Astrocyte (in vitro differentiated cells and primary cell): ENCODE results near the gene CPN2. TPM values are rescaled to one million over a fixed set of nuclear protein-coding genes. Genes with fewer than 3 reads are reported as not detected.

ENCODE experiments used
- DNase-seq: peaks from one replicate; pipeline ENCODE4 v3.0.0-alpha.2; 2010; ENCODE audit warnings: low read depth
- FAIRE-seq: peaks from 2 replicates; lab custom pipeline; 2011; peaks lifted over from hg19 to GRCh38; lab: Jason Lieb, UNC
- H2AFZ ChIP-seq: 2 replicates; pipeline ENCODE4 v1.6.0; 2012; ENCODE audit warnings: low read depth, low read length, inconsistent platforms
- H3K27ac ChIP-seq: 2 replicates; pipeline ENCODE4 v1.5.1; 2011; ENCODE audit warnings: low read depth, low read length, inconsistent platforms
- H3K27me3 ChIP-seq: 2 replicates; pipeline ENCODE4 v1.6.0; 2011; ENCODE audit warnings: low read length, inconsistent platforms; ENCODE audit not compliant: insufficient read depth
- H3K36me3 ChIP-seq: 2 replicates; pipeline ENCODE4 v1.5.1; 2011; ENCODE audit warnings: low read length, inconsistent platforms; ENCODE audit not compliant: insufficient read depth
- H3K4me1 ChIP-seq: 2 replicates; pipeline ENCODE4 v1.5.1; 2011; ENCODE audit warnings: low read length, inconsistent platforms; ENCODE audit not compliant: insufficient read depth
- H3K4me2 ChIP-seq: 2 replicates; pipeline ENCODE4 v1.6.0; 2012; ENCODE audit warnings: low read length, inconsistent platforms
- H3K4me3 ChIP-seq: 2 replicates; pipeline ENCODE4 v1.5.1; 2011; ENCODE audit warnings: low read depth, mild to moderate bottlenecking, low read length, inconsistent platforms; ENCODE audit not compliant: insufficient read depth
- H3K79me2 ChIP-seq: 2 replicates; pipeline ENCODE4 v1.6.0; 2012; ENCODE audit warnings: mild to moderate bottlenecking, low read length, inconsistent platforms; ENCODE audit not compliant: insufficient read depth
- H3K9ac ChIP-seq: 2 replicates; pipeline ENCODE4 v1.6.0; 2012; ENCODE audit warnings: mild to moderate bottlenecking, low read length, inconsistent platforms
- H3K9me3 ChIP-seq: 2 replicates; pipeline ENCODE4 v1.5.1; 2012; ENCODE audit warnings: low read depth, mild to moderate bottlenecking, low read length, inconsistent platforms; ENCODE audit not compliant: insufficient read depth
- H4K20me1 ChIP-seq: 2 replicates; pipeline ENCODE4 v1.6.0; 2012; ENCODE audit warnings: low read length, inconsistent platforms; ENCODE audit not compliant: insufficient read depth
- H3K27ac Mint-ChIP-seq: one replicate; pipeline ENCODE4 v1.8.0; 2021; ENCODE audit warnings: mild to moderate bottlenecking, mixed read lengths; ENCODE audit not compliant: unreplicated experiment
- H3K27me3 Mint-ChIP-seq: one replicate; pipeline ENCODE4 v1.8.0; 2021; ENCODE audit warnings: low read depth, mixed read lengths; ENCODE audit not compliant: unreplicated experiment
- H3K36me3 Mint-ChIP-seq: one replicate; pipeline ENCODE4 v1.8.0; 2021; ENCODE audit warnings: low read depth, mixed read lengths; ENCODE audit not compliant: unreplicated experiment
- H3K4me1 Mint-ChIP-seq: one replicate; pipeline ENCODE4 v1.8.0; 2021; ENCODE audit warnings: low read depth, mixed read lengths; ENCODE audit not compliant: unreplicated experiment
- H3K4me3 Mint-ChIP-seq: one replicate; pipeline ENCODE4 v1.8.0; 2021; ENCODE audit warnings: mild to moderate bottlenecking, moderate library complexity, mixed read lengths; ENCODE audit not compliant: unreplicated experiment
- H3K9me3 Mint-ChIP-seq: one replicate; pipeline ENCODE4 v1.8.0; 2021; ENCODE audit warnings: mild to moderate bottlenecking, mixed read lengths; ENCODE audit not compliant: unreplicated experiment
- CTCF ChIP-seq: IDR thresholded peaks from 2 replicates; pipeline ENCODE4 v1.5.1; 2011; ENCODE audit warnings: low read depth, mild to moderate bottlenecking, inconsistent platforms, low read length, moderate library complexity; ENCODE audit not compliant: insufficient read depth
- EZH2 ChIP-seq: IDR thresholded peaks from 2 replicates; pipeline ENCODE4 v1.6.1; 2012; ENCODE audit warnings: mild to moderate bottlenecking, low read length, inconsistent platforms; ENCODE audit not compliant: insufficient read depth
- total RNA-seq: library from RNA; stranded (reverse); gene quantifications from 2 replicates; pipeline ENCODE4 v1.2.1, GENCODE V29; 2021

CPN2 gene
- total RNA-seq, 1 donor from 2014 or later: not detected

GRCh38 chr3:194380326-194380725 is 29.2 kb upstream of the CPN2 start:
- Histone ChIP-seq H3K9me3 (no peaks in the 10 kb centered on the region), H3K9ac (no peak overlapping the region), H3K79me2 (no peaks in the 10 kb centered on the region), H3K4me1 (no peaks in the 10 kb centered on the region), H3K4me3 (no peak overlapping the region), H4K20me1 (no peaks in the 10 kb centered on the region), H3K36me3 (no peaks in the 10 kb centered on the region), H3K4me2 (no peak overlapping the region), H3K27me3 (peaks cover 27% of the 10 kb centered on the region), H2AFZ (no peak overlapping the region), H3K27ac (no peak overlapping the region)
- no peak for DNase-seq
- H3K27me3 Mint-ChIP-seq: peaks cover 36% of the 10 kb centered on the region
- no peak for TF ChIP-seq EZH2
- no peak for TF ChIP-seq CTCF
- FAIRE-seq: no peak
- H3K36me3 Mint-ChIP-seq: no peaks in the 10 kb centered on the region
- H3K27ac Mint-ChIP-seq: no peak overlapping the region
- no peaks in the 10 kb centered on the region for H3K4me1 Mint-ChIP-seq
- H3K9me3 Mint-ChIP-seq: no peaks in the 10 kb centered on the region
- H3K4me3 Mint-ChIP-seq: no peak overlapping the region

- H3K27ac ChIP-seq: no peak overlapping the region
- TF ChIP-seq EZH2: no peak
- TF ChIP-seq CTCF: no peak
- no peaks in the 10 kb centered on the region for H3K79me2 ChIP-seq
- H3K36me3 Mint-ChIP-seq: no peaks in the 10 kb centered on the region
- no peaks in the 10 kb centered on the region for H4K20me1 ChIP-seq
- no peaks in the 10 kb centered on the region for H3K36me3 ChIP-seq
- H3K27me3 Mint-ChIP-seq: peaks cover 36% of the 10 kb centered on the region
- H3K4me1 ChIP-seq: no peaks in the 10 kb centered on the region
- FAIRE-seq (no peak), DNase-seq (no peak)
- no peak overlapping the region for H3K4me3 ChIP-seq
- no peaks in the 10 kb centered on the region for H3K9me3 Mint-ChIP-seq
- peaks cover 27% of the 10 kb centered on the region for H3K27me3 ChIP-seq
- H3K27ac Mint-ChIP-seq: no peak overlapping the region
- peak overlapping the region; percentile 50 for H3K4me3 Mint-ChIP-seq
- no peak overlapping the region for H2AFZ ChIP-seq
- no peaks in the 10 kb centered on the region for H3K4me1 Mint-ChIP-seq
- H3K4me2 ChIP-seq: no peak overlapping the region
- no peak overlapping the region for H3K9ac ChIP-seq
- no peaks in the 10 kb centered on the region for H3K9me3 ChIP-seq
Measured at GRCh38 chr3:194379651-194380050, 28.5 kb upstream of the CPN2 start.

- Mint-ChIP-seq H3K36me3 (no peaks in the 10 kb centered on the region), H3K4me3 (no peak overlapping the region), H3K27me3 (peaks cover 34% of the 10 kb centered on the region), H3K4me1 (no peaks in the 10 kb centered on the region), H3K9me3 (no peaks in the 10 kb centered on the region), H3K27ac (no peak overlapping the region)
- TF ChIP-seq CTCF (no peak), EZH2 (no peak)
- no peaks in the 10 kb centered on the region for H3K36me3 ChIP-seq
- peaks cover 27% of the 10 kb centered on the region for H3K27me3 ChIP-seq
- no peaks in the 10 kb centered on the region for H3K4me1 ChIP-seq
- no peak overlapping the region for H3K4me2 ChIP-seq
- H3K9ac ChIP-seq: no peak overlapping the region
- H3K27ac ChIP-seq: no peak overlapping the region
- no peaks in the 10 kb centered on the region for H3K79me2 ChIP-seq
- H3K9me3 ChIP-seq: no peaks in the 10 kb centered on the region
- no peaks in the 10 kb centered on the region for H4K20me1 ChIP-seq
- DNase-seq (no peak), FAIRE-seq (no peak)
- H3K4me3 ChIP-seq: no peak overlapping the region
- H2AFZ ChIP-seq: no peak overlapping the region
Measured at GRCh38 chr3:194379231-194379630, 28.1 kb upstream of the CPN2 start.
